Stomach (tissue), 9 donors: ENCODE data around the gene TIE1. TPM values are rescaled to one million over a fixed set of nuclear protein-coding genes. Genes with fewer than 3 reads are reported as not detected.

ENCODE experiments used
- DNase-seq, 2 donors: peaks; one replicate each; pipeline versions ENCODE4 v3.0.0 to v3.0.0-alpha.2; 2013 to 2019
- H3K27ac ChIP-seq, 5 donors: fragments of 200-600 bp in 4 of 5; sonication (generic) in 4 of 5; one replicate each; pipeline ENCODE4 v1.5.1; 2013 to 2019; ENCODE audit warnings: mild to moderate bottlenecking in 1 of 5, moderate library complexity in 1 of 5
- H3K27me3 ChIP-seq, 3 donors: fragments of 200-600 bp; sonication (generic); one replicate each; pipeline ENCODE4 v1.5.1; 2017 to 2019; ENCODE audit warnings: mixed run types in 1 of 3
- H3K36me3 ChIP-seq, 4 donors: fragments of 200-600 bp; sonication (generic); 1 replicate in 3 of 4; 2 replicates in 1 of 4; pipeline ENCODE4 v1.5.1; 2016 to 2019
- H3K4me1 ChIP-seq, 4 donors: fragments of 200-600 bp; sonication (generic); one replicate each; pipeline ENCODE4 v1.5.1; 2016 to 2019
- H3K4me3 ChIP-seq, 4 donors: fragments of 200-600 bp; sonication (generic) in 3 of 4; one replicate each; pipeline ENCODE4 v1.5.1; 2016 to 2019; ENCODE audit warnings: mild to moderate bottlenecking in 1 of 4
- H3K9me3 ChIP-seq, 4 donors: fragments of 200-600 bp; sonication (generic); one replicate each; pipeline ENCODE4 v1.5.1; 2016 to 2019
- EP300 ChIP-seq: sonication (generic); formaldehyde crosslinking; IDR thresholded peaks from one replicate; pipeline ENCODE4 v1.6.1; 2017; ENCODE audit warnings: antibody characterized with exemption
- POLR2A ChIP-seq, 4 donors: fragments of 450-650 bp; IDR thresholded peaks; one replicate each; pipeline ENCODE4 v1.6.1; 2016; ENCODE audit warnings: antibody characterized with exemption in 4 of 4, control low read depth in 2 of 4, mild to moderate bottlenecking in 1 of 4, moderate library complexity in 1 of 4
- POLR2AphosphoS5 ChIP-seq, 3 donors: sonication (generic); formaldehyde crosslinking; IDR thresholded peaks; one replicate each; pipeline ENCODE4 v1.6.1; 2016; ENCODE audit warnings: antibody characterized with exemption in 3 of 3
- WGBS, 5 donors: extraction: QIAGEN DNeasy Blood & Tissue Kit in 3 of 5; methylation state at CpG; one replicate each; pipeline versions ENCODE4 v1.1.5 to v1.1.7; 2013 to 2018; 5-methylcytosine and 5-hydroxymethylcytosine counted together
- intact Hi-C: fragments of 100-400 bp; cut with DNase I; formaldehyde crosslinking; loops from one replicate; pipeline ENCODE4 v1.15.1; 2023; ENCODE audit warnings: low total_unique reads
- polyA plus RNA-seq, 3 donors: library from polyadenylated mRNA; stranded (reverse); fragments of 200-250 nt; gene quantifications; one replicate each; pipeline ENCODE4 v1.2.3, GENCODE V29; 2013
- total RNA-seq, 5 donors: library from RNA; depleted of rRNA; stranded (reverse); fragments of >200 nt; gene quantifications; one replicate each; pipeline versions ENCODE4 v1.1.0 to v1.2.3, GENCODE V29; 2014 to 2016
- TF ChIP-seq, protein P1 (sequence below), 7 experiments: fragments of 450-650 bp in 4 of 7; fragments of 200-600 bp in 3 of 7; sonication (generic) in 3 of 7; IDR thresholded peaks; one replicate each; pipeline ENCODE4 v1.5.1; 2016 to 2019; ENCODE audit warnings: antibody characterized with exemption in 7 of 7, control low read depth in 2 of 7, mild to moderate bottlenecking in 1 of 7
- donor health status: healthy with polysubstance abuse.
- donor health status: Bipolar disorder and iron deficiency.
- donor health status: healthy.

The TIE1 gene
- total and polyA plus RNA-seq, 8 donors: 2.1 to 36.2 (median 13.8) TPM; not detected in 1

GRCh38 chr1:43319288-43319687, 18.5 kb downstream of the TIE1 start:
- Histone ChIP-seq H3K4me1 (no peaks in the 10 kb centered on the region), H3K27ac (no peak overlapping the region), H3K36me3 (peaks cover 0 to 4% (median 0%) of the 10 kb centered on the region in 4 donors), H3K4me3 (no peak overlapping the region), H3K9me3 (no peaks in the 10 kb centered on the region), H3K27me3 (no peaks in the 10 kb centered on the region)
- intact Hi-C loops: no loop called here
- no peak for DNase-seq
- 88 to 97% (median 94%) methylated on average over 5 of the region's 5 CpGs for WGBS, 5 donors
- TF ChIP-seq POLR2AphosphoS5 (IDR thresholded peaks at IDR 0.05) (no peak), EP300 (no peak), POLR2A (IDR thresholded peaks at IDR 0.05) (no peak)
- TF ChIP-seq, protein P1, sequence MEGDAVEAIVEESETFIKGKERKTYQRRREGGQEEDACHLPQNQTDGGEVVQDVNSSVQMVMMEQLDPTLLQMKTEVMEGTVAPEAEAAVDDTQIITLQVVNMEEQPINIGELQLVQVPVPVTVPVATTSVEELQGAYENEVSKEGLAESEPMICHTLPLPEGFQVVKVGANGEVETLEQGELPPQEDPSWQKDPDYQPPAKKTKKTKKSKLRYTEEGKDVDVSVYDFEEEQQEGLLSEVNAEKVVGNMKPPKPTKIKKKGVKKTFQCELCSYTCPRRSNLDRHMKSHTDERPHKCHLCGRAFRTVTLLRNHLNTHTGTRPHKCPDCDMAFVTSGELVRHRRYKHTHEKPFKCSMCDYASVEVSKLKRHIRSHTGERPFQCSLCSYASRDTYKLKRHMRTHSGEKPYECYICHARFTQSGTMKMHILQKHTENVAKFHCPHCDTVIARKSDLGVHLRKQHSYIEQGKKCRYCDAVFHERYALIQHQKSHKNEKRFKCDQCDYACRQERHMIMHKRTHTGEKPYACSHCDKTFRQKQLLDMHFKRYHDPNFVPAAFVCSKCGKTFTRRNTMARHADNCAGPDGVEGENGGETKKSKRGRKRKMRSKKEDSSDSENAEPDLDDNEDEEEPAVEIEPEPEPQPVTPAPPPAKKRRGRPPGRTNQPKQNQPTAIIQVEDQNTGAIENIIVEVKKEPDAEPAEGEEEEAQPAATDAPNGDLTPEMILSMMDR (IDR thresholded peaks at IDR 0.05): no peak

DNA sequence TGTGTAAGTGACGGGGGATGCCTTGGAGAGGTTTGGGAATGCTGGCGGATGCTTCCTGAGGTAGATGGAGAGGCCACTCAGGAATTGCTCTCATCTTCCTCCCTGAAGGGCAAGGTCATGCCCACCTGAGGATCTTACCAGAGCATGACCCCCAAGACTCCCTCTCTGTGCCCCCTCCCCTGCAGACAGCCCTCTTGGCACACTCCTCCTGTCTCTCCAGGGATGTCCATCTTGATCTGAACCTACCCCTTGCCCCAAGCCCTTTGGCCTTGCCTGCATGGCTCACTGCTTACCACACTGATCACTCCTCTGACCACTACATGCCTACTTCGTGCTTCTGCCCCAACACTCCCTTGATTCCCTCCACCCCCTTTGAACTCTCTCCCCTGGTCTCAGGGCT, 19.0 kb downstream of the TIE1 start:
- Histone ChIP-seq H3K9me3 (peaks cover 0 to 3% (median 1%) of the 10 kb centered on the region in 4 donors), H3K27me3 (no peaks in the 10 kb centered on the region), H3K36me3 (peaks cover 0 to 4% (median 0%) of the 10 kb centered on the region in 4 donors), H3K27ac (no peak overlapping the region), H3K4me1 (no peaks in the 10 kb centered on the region), H3K4me3 (no peak overlapping the region)
- WGBS, 5 donors: 64 to 97% (median 86%) methylated on average over 2 to 3 of the region's 3 CpGs
- TF ChIP-seq EP300 (no peak), POLR2AphosphoS5 (IDR thresholded peaks at IDR 0.05) (no peak), POLR2A (IDR thresholded peaks at IDR 0.05) (no peak)
- TF ChIP-seq, protein P1 (IDR thresholded peaks at IDR 0.05): no peak
- intact Hi-C loops: no loop called here
- no peak for DNase-seq

DNA sequence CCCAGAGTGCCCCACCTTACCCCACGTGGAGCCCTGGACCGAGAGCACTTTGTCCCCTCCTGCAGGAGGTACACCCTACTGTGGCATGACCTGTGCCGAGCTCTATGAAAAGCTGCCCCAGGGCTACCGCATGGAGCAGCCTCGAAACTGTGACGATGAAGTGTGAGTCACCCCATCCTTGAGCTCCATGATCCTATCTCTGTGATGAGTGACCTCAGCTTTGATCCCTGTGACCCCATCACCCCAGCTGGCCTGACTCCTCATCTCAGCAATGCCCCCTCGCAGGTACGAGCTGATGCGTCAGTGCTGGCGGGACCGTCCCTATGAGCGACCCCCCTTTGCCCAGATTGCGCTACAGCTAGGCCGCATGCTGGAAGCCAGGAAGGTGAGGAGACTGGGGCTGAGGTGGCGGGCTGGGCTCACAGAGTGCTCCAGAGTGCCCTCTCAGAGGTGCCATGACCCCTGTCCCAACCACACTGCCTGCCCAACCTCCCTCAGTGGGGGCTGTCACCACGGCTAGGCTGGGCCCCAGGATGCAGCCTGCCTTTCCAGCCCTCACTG, 20.6 kb downstream of the TIE1 start:
- Histone ChIP-seq H3K36me3 (peaks cover 0 to 4% (median 0%) of the 10 kb centered on the region in 4 donors), H3K4me3 (no peak overlapping the region), H3K27me3 (no peaks in the 10 kb centered on the region), H3K9me3 (peaks cover 0 to 18% (median 7%) of the 10 kb centered on the region in 4 donors), H3K4me1 (no peaks in the 10 kb centered on the region), H3K27ac (no peak overlapping the region)
- TF ChIP-seq EP300 (no peak), POLR2AphosphoS5 (IDR thresholded peaks at IDR 0.05) (no peak), POLR2A (IDR thresholded peaks at IDR 0.05) (no peak)
- TF ChIP-seq, protein P1 (IDR thresholded peaks at IDR 0.05): no peak
- no peak for DNase-seq
- intact Hi-C loops: no loop called here
- WGBS, 5 donors: 88 to 95% (median 93%) methylated on average over 9 to 16 of the region's 16 CpGs

DNA sequence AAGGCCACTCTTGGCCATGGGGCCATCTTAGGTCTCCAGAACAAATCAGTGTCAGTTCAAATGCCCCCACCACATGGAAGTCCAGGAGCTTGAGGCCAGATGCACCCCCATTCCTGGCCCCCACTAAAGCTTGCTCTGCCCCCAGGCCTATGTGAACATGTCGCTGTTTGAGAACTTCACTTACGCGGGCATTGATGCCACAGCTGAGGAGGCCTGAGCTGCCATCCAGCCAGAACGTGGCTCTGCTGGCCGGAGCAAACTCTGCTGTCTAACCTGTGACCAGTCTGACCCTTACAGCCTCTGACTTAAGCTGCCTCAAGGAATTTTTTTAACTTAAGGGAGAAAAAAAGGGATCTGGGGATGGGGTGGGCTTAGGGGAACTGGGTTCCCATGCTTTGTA, 21.7 kb downstream of the TIE1 start:
- WGBS, 5 donors: 88 to 96% (median 92%) methylated on average over 4 to 5 of the region's 5 CpGs
- intact Hi-C loops: no loop called here
- no peaks in the 10 kb centered on the region for H3K4me1 ChIP-seq
- no peak overlapping the region for H3K4me3 ChIP-seq
- no peak for DNase-seq
- no peaks in the 10 kb centered on the region for H3K27me3 ChIP-seq
- TF ChIP-seq EP300 (no peak), POLR2A (IDR thresholded peaks at IDR 0.05) (no peak), POLR2AphosphoS5 (IDR thresholded peaks at IDR 0.05) (no peak)
- TF ChIP-seq, protein P1 (IDR thresholded peaks at IDR 0.05): no peak
- H3K27ac ChIP-seq: no peak overlapping the region
- H3K36me3 ChIP-seq: peaks cover 0 to 4% (median 0%) of the 10 kb centered on the region in 4 donors
- peaks cover 0 to 20% (median 7%) of the 10 kb centered on the region in 4 donors for H3K9me3 ChIP-seq
